Loucy (cell line): ENCODE data around the gene NIPAL3.

Experiments used
- CTCF ChIP-seq: fragments of 200-600 bp; sonication (generic); conservative IDR thresholded peaks from 2 replicates; pipeline ENCODE4 v1.5.1; 2014; ENCODE audit warnings: mild to moderate bottlenecking, antibody characterized with exemption, low read length
- EZH2phosphoT487 ChIP-seq: fragments of 200-600 bp; IDR thresholded peaks from 2 replicates; pipeline ENCODE4 v1.6.1; 2018; ENCODE audit warnings: antibody characterized with exemption, mild to moderate bottlenecking, moderate library complexity, borderline replicate concordance

GRCh38 chr1:24392604-24392946 is 23.0 kb upstream of the NIPAL3 start:
- peak; percentile 42; the same call in 1 of the 2 replicates for TF ChIP-seq CTCF
- TF ChIP-seq EZH2phosphoT487 = no peak
